ENCODE data around the gene TSPAN15.
"Not testable (repeated sequence)": the region's sequence is repeated elsewhere in the genome, so short reads cannot be mapped to it uniquely, and the experiment has no call there.

TSPAN15 gene

GRCh38 chr10:69504576-69505250 lies 53.4 kb downstream of the TSPAN15 start:
- DNase-seq: no peak

GRCh38 chr10:69505636-69506318 lies 54.5 kb downstream of the TSPAN15 start:
- DNase-seq: no peak

GRCh38 chr10:69506487-69506833 lies 55.2 kb downstream of the TSPAN15 start:
- no peak for DNase-seq

GRCh38 chr10:69506834-69507713 lies 55.8 kb downstream of the TSPAN15 start:
- DNase-seq: no peak

GRCh38 chr10:69508738-69509340 lies 57.6 kb downstream of the TSPAN15 start:
- DNase-seq: no peak

GRCh38 chr10:69512901-69513300 lies 61.6 kb downstream of the TSPAN15 start:
- DNase-seq: no peak

- DNase-seq: no peak
Observed at GRCh38 chr10:69513617-69514016, 62.4 kb downstream of the TSPAN15 start.

- DNase-seq: peak; percentile 67 to 76
Observed at GRCh38 chr10:69515699-69516259, 64.5 kb downstream of the TSPAN15 start.

- no peak for DNase-seq
Observed at GRCh38 chr10:69516316-69516715, 65.1 kb downstream of the TSPAN15 start.

- no peak for DNase-seq
Observed at GRCh38 chr10:69516796-69517195, 65.5 kb downstream of the TSPAN15 start.

GRCh38 chr10:69517271-69517848 lies 66.1 kb downstream of the TSPAN15 start:
- DNase-seq: no peak

- DNase-seq: no peak
Observed at GRCh38 chr10:69527961-69528360, 76.7 kb downstream of the TSPAN15 start.

- DNase-seq: no peak
Observed at GRCh38 chr10:69533658-69534057, 82.4 kb downstream of the TSPAN15 start.

- DNase-seq: not testable (repeated sequence)
Observed at GRCh38 chr10:69536521-69536920, 85.3 kb downstream of the TSPAN15 start.

GRCh38 chr10:69537449-69537848 lies 86.2 kb downstream of the TSPAN15 start:
- no peak for DNase-seq

GRCh38 chr10:69538461-69538860 lies 87.2 kb downstream of the TSPAN15 start:
- DNase-seq: no peak

GRCh38 chr10:69541463-69541862 lies 90.2 kb downstream of the TSPAN15 start:
- no peak for DNase-seq

- DNase-seq: no peak
Observed at GRCh38 chr10:69549959-69550358, 98.7 kb downstream of the TSPAN15 start.

- no peak for DNase-seq
Observed at GRCh38 chr10:69552268-69552667, 101.0 kb downstream of the TSPAN15 start.

GRCh38 chr10:69553328-69553727 lies 102.1 kb downstream of the TSPAN15 start:
- no peak for DNase-seq

GRCh38 chr10:69554611-69555010 lies 103.3 kb downstream of the TSPAN15 start:
- no peak for DNase-seq

All from stimulated activated CD4-positive, alpha-beta T cell treated with anti-CD3 and anti-CD28 coated beads, Interleukin-4, amount 100 ng/mL, for 4 hours (primary cell).